Heart left ventricle (tissue), 13 donors: ENCODE results near the gene MYCBP2.

Experiments
- POLR2A ChIP-seq, 2 donors: fragments of 450-650 bp; IDR thresholded peaks; one replicate each; pipeline ENCODE4 v1.6.1; 2017; ENCODE audit warnings: antibody characterized with exemption in 2 of 2, mild to moderate bottlenecking in 2 of 2, moderate library complexity in 2 of 2
- TF ChIP-seq, protein P1 (sequence below), 12 donors: fragments of 200-600 bp; sonication (generic) in 4 of 12; IDR thresholded peaks; one replicate each; pipeline versions ENCODE4 v1.5.0 to v1.8.0; 2018 to 2022; ENCODE audit warnings: antibody characterized with exemption in 12 of 12, mild to moderate bottlenecking in 5 of 12
- donor health status: ischemic (EF 13 %, LVEDD 7.1; RV severe dilation, severe dysfunction).
- donor health status: DM: no; HTN: yes; CAD: no.
- donor health status: DM: no; HTN: no; CAD: no.
- donor health status: ischemic (EF 25% LVEDD 6.9; RV normal size, moderate dysfunction).
- donor health status: ischemic (EF 25% LVEDD 5.7; RV mildly dilated, moderate dysfunction).
- donor health status: ischemic (EF 35%, LVEDD 5.7; RV mildly dilated, moderate dysfunction).
- donor health status: nonischemic (EF 11% LVEDD 7.7; RV severe dilation, severe dysfunction).
- donor health status: DM: yes; HTN: yes; CAD: no.
- donor health status: PGD.
- donor health status: ischemic (EF 29% LVEDD 5.4; RV normal size, mild dysfunction).
- donor health status: nonischemic (EF 23%, LVEDD 6.1; RV moderate dilation, normal function).

DNA sequence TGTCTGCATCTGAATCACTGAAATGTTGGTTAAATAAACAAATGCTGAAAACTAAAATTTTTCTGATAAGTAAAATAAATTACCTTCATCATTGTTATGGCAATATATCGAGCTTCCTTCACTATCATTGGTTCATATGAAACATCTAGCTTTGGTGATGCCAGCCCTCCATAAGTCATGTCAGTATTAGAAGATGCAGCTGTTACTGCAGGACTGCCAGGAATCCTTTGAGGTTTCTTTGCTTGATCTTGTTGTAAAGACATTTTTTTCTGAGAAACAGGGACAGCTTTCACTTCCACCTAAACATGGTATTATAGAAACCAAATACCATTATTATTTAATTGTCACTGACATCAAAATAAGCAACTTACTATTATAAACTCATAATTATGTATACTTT, 176.2 kb downstream of the MYCBP2 start:
- TF ChIP-seq, protein P1, sequence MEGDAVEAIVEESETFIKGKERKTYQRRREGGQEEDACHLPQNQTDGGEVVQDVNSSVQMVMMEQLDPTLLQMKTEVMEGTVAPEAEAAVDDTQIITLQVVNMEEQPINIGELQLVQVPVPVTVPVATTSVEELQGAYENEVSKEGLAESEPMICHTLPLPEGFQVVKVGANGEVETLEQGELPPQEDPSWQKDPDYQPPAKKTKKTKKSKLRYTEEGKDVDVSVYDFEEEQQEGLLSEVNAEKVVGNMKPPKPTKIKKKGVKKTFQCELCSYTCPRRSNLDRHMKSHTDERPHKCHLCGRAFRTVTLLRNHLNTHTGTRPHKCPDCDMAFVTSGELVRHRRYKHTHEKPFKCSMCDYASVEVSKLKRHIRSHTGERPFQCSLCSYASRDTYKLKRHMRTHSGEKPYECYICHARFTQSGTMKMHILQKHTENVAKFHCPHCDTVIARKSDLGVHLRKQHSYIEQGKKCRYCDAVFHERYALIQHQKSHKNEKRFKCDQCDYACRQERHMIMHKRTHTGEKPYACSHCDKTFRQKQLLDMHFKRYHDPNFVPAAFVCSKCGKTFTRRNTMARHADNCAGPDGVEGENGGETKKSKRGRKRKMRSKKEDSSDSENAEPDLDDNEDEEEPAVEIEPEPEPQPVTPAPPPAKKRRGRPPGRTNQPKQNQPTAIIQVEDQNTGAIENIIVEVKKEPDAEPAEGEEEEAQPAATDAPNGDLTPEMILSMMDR (IDR thresholded peaks at IDR 0.05) = no peak
- no peak for TF ChIP-seq POLR2A (IDR thresholded peaks at IDR 0.05)
